Tibial nerve (tissue), 4 donors: ENCODE measurements around the gene FOXQ1. TPM values are rescaled to one million over a fixed set of nuclear protein-coding genes. Genes with fewer than 3 reads are reported as not detected.

Source experiments
- DNase-seq, 2 donors: peaks; one replicate each; pipeline ENCODE4 v3.0.0-alpha.2; 2019; ENCODE audit warnings: low spot score in 2 of 2
- H3K27ac ChIP-seq, 4 donors: fragments of 200-600 bp; sonication (generic) in 3 of 4; one replicate each; pipeline ENCODE4 v1.5.1; 2017 to 2019; ENCODE audit warnings: mild to moderate bottlenecking in 1 of 4
- H3K27me3 ChIP-seq, 2 donors: fragments of 200-600 bp; sonication (generic) in 1 of 2; one replicate each; pipeline versions ENCODE4 v1.5.1 to v1.6.0; 2017 to 2019
- H3K36me3 ChIP-seq, 3 donors: fragments of 200-600 bp; sonication (generic); one replicate each; pipeline ENCODE4 v1.5.1; 2018 to 2019
- H3K4me1 ChIP-seq, 4 donors: fragments of 200-600 bp; sonication (generic) in 3 of 4; one replicate each; pipeline ENCODE4 v1.5.1; 2017 to 2019
- H3K4me3 ChIP-seq, 4 donors: fragments of 200-600 bp; sonication (generic) in 3 of 4; one replicate each; pipeline ENCODE4 v1.5.1; 2017 to 2019; ENCODE audit warnings: mild to moderate bottlenecking in 1 of 4, moderate library complexity in 1 of 4
- H3K9me3 ChIP-seq, 4 donors: fragments of 200-600 bp; sonication (generic) in 3 of 4; one replicate each; pipeline ENCODE4 v1.5.1; 2017 to 2019
- CTCF ChIP-seq, 5 experiments: fragments of 200-600 bp in 3 of 5; fragments of 450-650 bp in 2 of 5; sonication (generic) in 3 of 5; IDR thresholded peaks; one replicate each; pipeline ENCODE4 v1.5.1; 2016 to 2019; ENCODE audit warnings: antibody characterized with exemption in 5 of 5, mild to moderate bottlenecking in 3 of 5, moderate library complexity in 2 of 5
- EP300 ChIP-seq, 2 donors: sonication (generic); formaldehyde crosslinking; IDR thresholded peaks; one replicate each; pipeline ENCODE4 v1.6.1; 2017; ENCODE audit warnings: antibody characterized with exemption in 2 of 2, mild to moderate bottlenecking in 1 of 2
- POLR2A ChIP-seq, 2 donors: fragments of 450-650 bp; IDR thresholded peaks; one replicate each; pipeline ENCODE4 v1.6.1; 2017; ENCODE audit warnings: antibody characterized with exemption in 2 of 2, mild to moderate bottlenecking in 2 of 2, moderate library complexity in 2 of 2
- WGBS, 2 donors: methylation state at CpG; one replicate each; pipeline ENCODE4 v1.1.5; 2018; 5-methylcytosine and 5-hydroxymethylcytosine counted together
- total RNA-seq, 4 donors: library from RNA; depleted of rRNA; stranded (reverse); fragments of >200 nt; gene quantifications; one replicate each; pipeline ENCODE4 v1.1.0, GENCODE V29; 2016

FOXQ1 gene
- total RNA-seq, 4 donors from 2014 or later: 0.21 to 0.59 TPM; not detected in 2

GRCh38 chr6:1291381-1291780 is 20.5 kb upstream of the FOXQ1 start:
- Histone ChIP-seq H3K4me3 (no peak overlapping the region), H3K4me1 (no peaks in the 10 kb centered on the region), H3K27ac (no peak overlapping the region), H3K27me3 (peaks cover 0 to 3% of the 10 kb centered on the region in 2 donors), H3K9me3 (peaks cover 0 to 10% (median 0%) of the 10 kb centered on the region in 4 donors), H3K36me3 (no peaks in the 10 kb centered on the region)
- no peak for DNase-seq
- no peak for TF ChIP-seq CTCF (IDR thresholded peaks at IDR 0.05)
- no peak for TF ChIP-seq POLR2A (IDR thresholded peaks at IDR 0.05)
- TF ChIP-seq EP300 (IDR thresholded peaks at IDR 0.05): no peak
- 84% methylated on average over 10 of the region's 10 CpGs for WGBS, 2 donors

- Histone ChIP-seq H3K4me1 (no peaks in the 10 kb centered on the region), H3K27me3 (peaks cover 0 to 3% of the 10 kb centered on the region in 2 donors), H3K36me3 (no peaks in the 10 kb centered on the region), H3K27ac (no peak overlapping the region), H3K9me3 (peaks cover 0 to 14% (median 0%) of the 10 kb centered on the region in 4 donors), H3K4me3 (no peak overlapping the region)
- 54 to 72% methylated on average over 3 of the region's 3 CpGs for WGBS, 2 donors
- no peak for DNase-seq
- TF ChIP-seq EP300 (IDR thresholded peaks at IDR 0.05): no peak
- no peak for TF ChIP-seq CTCF (IDR thresholded peaks at IDR 0.05)
- no peak for TF ChIP-seq POLR2A (IDR thresholded peaks at IDR 0.05)
Observed at GRCh38 chr6:1295420-1295819, 16.5 kb upstream of the FOXQ1 start.

DNA sequence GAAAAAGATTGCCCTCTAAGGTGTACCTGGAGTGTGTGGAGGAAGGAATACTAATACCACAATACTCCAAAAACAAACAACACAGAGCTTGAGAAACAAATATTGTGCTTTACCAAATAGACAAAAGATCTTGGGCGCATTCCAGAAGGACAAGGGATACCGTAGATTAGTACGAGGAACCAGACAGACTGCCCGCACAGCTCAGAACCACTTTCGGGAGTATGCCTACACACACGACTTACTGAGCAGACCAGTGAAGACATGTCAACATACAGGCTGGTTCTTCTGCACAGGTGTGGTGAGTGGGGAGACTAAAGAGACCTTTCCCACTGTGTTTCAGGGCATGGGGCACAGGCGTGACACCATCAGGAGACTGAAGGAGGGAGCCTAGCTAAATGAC is 15.8 kb upstream of the FOXQ1 start:
- DNase-seq: no peak
- WGBS, 2 donors: 76 to 88% methylated on average over 7 of the region's 7 CpGs

DNA sequence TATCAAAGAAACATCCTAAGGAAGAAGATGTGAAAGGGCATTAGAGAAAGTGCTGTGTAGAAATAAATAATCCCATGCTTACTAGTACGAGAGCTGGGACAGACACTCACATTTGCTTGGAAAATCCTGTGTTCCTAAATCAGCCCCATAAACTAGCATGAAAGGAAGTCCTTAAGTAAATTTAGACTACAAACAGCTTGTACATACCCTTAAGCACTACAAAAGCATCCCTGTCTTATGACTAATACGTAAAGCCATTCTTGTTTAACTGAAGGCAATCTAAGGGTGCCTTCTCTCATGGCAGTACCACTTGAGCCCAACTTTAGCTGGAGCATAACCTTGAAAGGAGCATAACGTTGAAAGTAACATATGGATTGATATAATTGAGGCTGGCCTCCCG is 15.4 kb upstream of the FOXQ1 start:
- no peak for DNase-seq

More for the DNA sequence above, 15.8 kb upstream of the FOXQ1 start:
- Histone ChIP-seq H3K4me3 (no peak overlapping the region), H3K27me3 (peaks cover 0 to 3% of the 10 kb centered on the region in 2 donors), H3K9me3 (peaks cover 0 to 17% (median 0%) of the 10 kb centered on the region in 4 donors), H3K4me1 (no peaks in the 10 kb centered on the region), H3K36me3 (no peaks in the 10 kb centered on the region), H3K27ac (no peak overlapping the region)
- no peak for TF ChIP-seq CTCF (IDR thresholded peaks at IDR 0.05)
- no peak for TF ChIP-seq POLR2A (IDR thresholded peaks at IDR 0.05)
- no peak for TF ChIP-seq EP300 (IDR thresholded peaks at IDR 0.05)

GRCh38 chr6:1297746-1298145 is 14.2 kb upstream of the FOXQ1 start:
- peaks cover 0 to 3% of the 10 kb centered on the region in 2 donors for H3K27me3 ChIP-seq
- H3K4me1 ChIP-seq: no peaks in the 10 kb centered on the region
- peaks cover 0 to 32% (median 0%) of the 10 kb centered on the region in 4 donors for H3K9me3 ChIP-seq
- no peak overlapping the region for H3K27ac ChIP-seq
- WGBS, 2 donors: 45% methylated on average over 4 of the region's 4 CpGs
- DNase-seq: no peak
- no peaks in the 10 kb centered on the region for H3K36me3 ChIP-seq
- no peak overlapping the region for H3K4me3 ChIP-seq
- TF ChIP-seq EP300 (IDR thresholded peaks at IDR 0.05): no peak

More for the DNA sequence above, 15.4 kb upstream of the FOXQ1 start:
- no peaks in the 10 kb centered on the region for H3K4me1 ChIP-seq
- no peaks in the 10 kb centered on the region for H3K36me3 ChIP-seq
- H3K27me3 ChIP-seq: peaks cover 0 to 3% of the 10 kb centered on the region in 2 donors
- no peak overlapping the region for H3K27ac ChIP-seq
- WGBS, 2 donors: 61 to 68% methylated on average over 4 of the region's 4 CpGs
- peaks cover 0 to 21% (median 0%) of the 10 kb centered on the region in 4 donors for H3K9me3 ChIP-seq
- no peak overlapping the region for H3K4me3 ChIP-seq
- TF ChIP-seq POLR2A (IDR thresholded peaks at IDR 0.05): no peak
- TF ChIP-seq CTCF (IDR thresholded peaks at IDR 0.05): no peak
- TF ChIP-seq EP300 (IDR thresholded peaks at IDR 0.05): no peak

DNA sequence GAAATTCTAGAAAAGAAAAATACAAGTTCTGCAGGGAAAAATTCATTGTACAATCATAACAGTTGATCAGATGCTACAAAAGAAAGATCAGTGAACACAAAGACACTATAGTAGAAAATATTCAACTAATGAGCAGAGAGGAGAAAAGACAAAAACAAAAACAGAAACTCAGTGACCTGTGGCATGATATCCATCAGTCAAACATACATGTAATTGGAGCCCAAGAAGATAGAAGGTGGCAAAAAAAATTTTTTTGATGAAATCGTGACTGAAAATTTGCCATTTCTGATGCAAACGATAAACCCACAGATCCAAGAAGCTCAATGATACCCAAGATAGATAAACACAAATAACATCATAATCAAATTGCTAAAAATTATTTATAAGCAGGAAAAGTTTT is 13.1 kb upstream of the FOXQ1 start:
- no peak overlapping the region for H3K4me3 ChIP-seq
- H3K27ac ChIP-seq: no peak overlapping the region
- H3K4me1 ChIP-seq: no peaks in the 10 kb centered on the region
- no peaks in the 10 kb centered on the region for H3K36me3 ChIP-seq
- peaks cover 0 to 3% of the 10 kb centered on the region in 2 donors for H3K27me3 ChIP-seq
- DNase-seq: no peak
- TF ChIP-seq CTCF (IDR thresholded peaks at IDR 0.05): no peak
- no peak for TF ChIP-seq EP300 (IDR thresholded peaks at IDR 0.05)
- no peak for TF ChIP-seq POLR2A (IDR thresholded peaks at IDR 0.05)
- 93 to 98% methylated on average over 2 of the region's 2 CpGs for WGBS, 2 donors
- peaks cover 0 to 32% (median 0%) of the 10 kb centered on the region in 4 donors for H3K9me3 ChIP-seq
